Peyer's patch (tissue), 4 donors: ENCODE measurements around the gene APPBP2.

ENCODE experiments used
- POLR2A ChIP-seq, 2 donors: fragments of 450-650 bp; IDR thresholded peaks; one replicate each; pipeline ENCODE4 v1.5.1; 2017; ENCODE audit warnings: antibody characterized with exemption in 2 of 2, mild to moderate bottlenecking in 2 of 2, moderate library complexity in 2 of 2
- TF ChIP-seq, protein P1 (sequence below), 6 experiments: fragments of 450-650 bp in 4 of 6; fragments of 200-600 bp in 2 of 6; sonication (generic) in 1 of 6; IDR thresholded peaks; one replicate each; pipeline ENCODE4 v1.5.1; 2017 to 2019; ENCODE audit warnings: antibody characterized with exemption in 6 of 6, mild to moderate bottlenecking in 3 of 6, moderate library complexity in 1 of 6

DNA sequence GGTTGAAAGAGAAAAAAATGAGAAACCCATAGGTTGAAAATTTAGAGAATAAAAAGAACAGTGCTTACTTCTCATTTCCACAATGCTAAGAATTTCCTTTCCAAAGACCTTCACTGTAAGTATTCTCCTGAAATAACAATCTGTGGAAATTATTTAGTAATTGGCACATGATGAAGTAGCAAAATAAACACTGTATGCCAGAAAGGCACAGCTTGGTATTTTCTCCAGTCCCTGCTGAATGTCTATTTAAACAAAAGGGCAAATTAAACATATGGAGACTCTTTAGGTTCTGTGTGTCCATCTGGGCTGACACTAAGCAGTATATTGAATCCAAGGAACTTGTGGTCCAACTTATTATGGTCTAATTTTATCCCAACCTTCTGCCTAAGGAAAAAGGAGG, 57.7 kb downstream of the APPBP2 start:
- TF ChIP-seq POLR2A (IDR thresholded peaks at IDR 0.05) = no peak
- TF ChIP-seq, protein P1, sequence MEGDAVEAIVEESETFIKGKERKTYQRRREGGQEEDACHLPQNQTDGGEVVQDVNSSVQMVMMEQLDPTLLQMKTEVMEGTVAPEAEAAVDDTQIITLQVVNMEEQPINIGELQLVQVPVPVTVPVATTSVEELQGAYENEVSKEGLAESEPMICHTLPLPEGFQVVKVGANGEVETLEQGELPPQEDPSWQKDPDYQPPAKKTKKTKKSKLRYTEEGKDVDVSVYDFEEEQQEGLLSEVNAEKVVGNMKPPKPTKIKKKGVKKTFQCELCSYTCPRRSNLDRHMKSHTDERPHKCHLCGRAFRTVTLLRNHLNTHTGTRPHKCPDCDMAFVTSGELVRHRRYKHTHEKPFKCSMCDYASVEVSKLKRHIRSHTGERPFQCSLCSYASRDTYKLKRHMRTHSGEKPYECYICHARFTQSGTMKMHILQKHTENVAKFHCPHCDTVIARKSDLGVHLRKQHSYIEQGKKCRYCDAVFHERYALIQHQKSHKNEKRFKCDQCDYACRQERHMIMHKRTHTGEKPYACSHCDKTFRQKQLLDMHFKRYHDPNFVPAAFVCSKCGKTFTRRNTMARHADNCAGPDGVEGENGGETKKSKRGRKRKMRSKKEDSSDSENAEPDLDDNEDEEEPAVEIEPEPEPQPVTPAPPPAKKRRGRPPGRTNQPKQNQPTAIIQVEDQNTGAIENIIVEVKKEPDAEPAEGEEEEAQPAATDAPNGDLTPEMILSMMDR (IDR thresholded peaks at IDR 0.05) = no peak
